Stimulated activated effector memory CD8-positive, alpha-beta T cell treated with anti-CD3 and anti-CD28 coated beads, Interleukin-12 subunit alpha, Interleukin-12 subunit beta, amount 100 ng/mL, for 72 hours (primary cell): ENCODE measurements around the gene AHDC1.

Experiments used
- ATAC-seq: fragments of 150-1000 bp; cut with Tn5 transposase; 2 replicates; pipeline ENCODE4 v1.10.0; 2021
- DNase-seq, 2 donors: peaks; one replicate each; pipeline ENCODE4 v3.0.0; 2021 to 2022; ENCODE audit warnings: low spot score in 2 of 2
- H3K27ac Mint-ChIP-seq: one replicate; pipeline ENCODE4 v1.8.0; 2022; ENCODE audit warnings: mild to moderate bottlenecking, mixed read lengths
- H3K36me3 Mint-ChIP-seq: one replicate; pipeline ENCODE4 v1.8.0; 2022; ENCODE audit warnings: mild to moderate bottlenecking, mixed read lengths
- H3K4me1 Mint-ChIP-seq: one replicate; pipeline ENCODE4 v1.8.0; 2022; ENCODE audit warnings: mixed read lengths
- H3K4me3 Mint-ChIP-seq: one replicate; pipeline ENCODE4 v1.8.0; 2022; ENCODE audit warnings: mild to moderate bottlenecking, mixed read lengths
- H3K9me3 Mint-ChIP-seq: one replicate; pipeline ENCODE4 v1.8.0; 2022; ENCODE audit warnings: mixed read lengths

Gene AHDC1

DNA sequence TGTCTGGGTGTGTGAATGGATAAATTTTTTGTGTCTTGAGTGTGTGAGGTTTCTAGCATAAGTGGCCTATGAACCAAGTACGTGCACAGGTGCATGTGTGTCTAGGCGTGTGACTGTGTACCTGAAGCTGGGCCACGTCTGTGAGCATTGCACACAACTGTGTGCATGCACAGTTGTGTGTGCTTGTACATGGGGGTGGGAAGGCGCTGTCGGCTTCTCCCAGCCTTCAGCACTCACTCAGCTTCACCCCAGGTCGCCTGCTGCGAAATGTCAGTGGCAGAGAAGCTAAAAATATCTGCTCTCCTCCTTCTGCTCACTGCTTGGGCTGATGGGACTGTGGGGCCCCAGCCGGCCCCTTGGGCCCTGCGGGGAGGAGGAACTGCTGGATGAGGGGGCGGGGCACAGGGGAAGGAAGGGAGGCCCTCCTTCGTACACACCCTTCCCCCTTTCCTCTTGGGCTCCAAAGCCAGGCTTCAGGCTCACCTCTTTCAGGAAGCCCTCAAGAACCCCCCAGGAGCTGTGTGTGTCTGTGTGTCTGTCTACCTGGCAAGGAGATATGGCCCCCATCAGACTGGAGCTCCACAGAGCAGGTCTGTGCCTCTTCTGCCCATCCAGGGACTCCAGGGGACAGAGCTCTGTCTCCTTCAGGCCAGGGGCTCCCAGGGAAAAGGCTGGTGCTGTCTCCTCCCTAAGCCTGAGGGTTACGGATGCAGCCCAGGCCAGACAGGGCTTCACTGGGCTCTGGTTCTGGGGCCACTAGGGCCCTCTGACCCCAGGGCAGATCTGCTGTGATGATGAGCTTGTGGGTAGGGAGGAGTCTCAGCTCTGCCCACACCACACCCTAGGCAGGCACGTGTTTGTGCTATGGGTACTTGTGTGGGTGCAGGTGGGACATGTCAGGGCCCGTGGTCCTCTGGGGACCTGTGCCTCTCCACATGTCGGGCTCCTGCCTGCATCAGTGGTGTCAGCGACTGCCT is 78.4 kb downstream of the AHDC1 start:
- no peaks in the 10 kb centered on the region for H3K9me3 Mint-ChIP-seq
- DNase-seq: peak in 1 of 2 donors; percentile 67
- peak; percentile 62 for ATAC-seq

DNA sequence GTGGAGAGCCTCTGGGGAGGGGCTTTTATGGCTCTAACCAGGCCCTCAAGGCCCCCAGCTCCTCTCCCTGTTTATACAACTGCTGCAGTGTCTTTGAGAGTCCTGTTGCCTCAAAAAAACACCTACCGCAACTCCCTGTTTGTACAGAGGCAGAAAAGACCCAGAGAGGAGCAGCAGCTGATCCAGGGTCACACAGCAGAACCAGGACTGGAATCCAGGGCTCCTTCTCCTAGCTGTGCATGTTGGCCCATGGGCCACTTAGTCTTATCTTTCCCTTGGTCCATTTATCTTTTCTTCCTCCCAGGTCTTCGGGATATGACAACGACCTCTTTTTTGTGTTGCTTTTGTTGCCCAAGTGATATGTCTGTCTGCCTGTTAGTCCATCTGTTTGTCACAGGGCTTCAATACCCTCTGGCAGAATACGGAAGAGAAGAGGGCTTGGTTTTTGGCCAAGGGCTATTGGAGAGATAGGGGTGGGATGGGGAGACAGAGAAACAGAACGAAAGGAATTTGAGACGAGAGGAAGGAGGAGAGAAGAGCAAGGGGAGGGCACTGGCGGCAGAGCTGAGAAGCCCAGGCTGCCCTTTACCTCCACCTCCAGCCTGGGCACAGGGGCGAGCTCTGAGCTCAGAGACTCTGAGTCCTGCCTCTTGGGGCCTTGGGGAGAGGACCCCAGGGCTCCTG is 80.5 kb downstream of the AHDC1 start:
- Mint-ChIP-seq H3K4me3 (peak overlapping the region; percentile 87), H3K4me1 (peaks cover 77% of the 10 kb centered on the region), H3K9me3 (no peaks in the 10 kb centered on the region), H3K36me3 (peaks cover 12% of the 10 kb centered on the region), H3K27ac (peak overlapping the region; percentile 92)
- DNase-seq (no peak), ATAC-seq (no peak)

More for the DNA sequence above, 78.4 kb downstream of the AHDC1 start:
- Mint-ChIP-seq H3K36me3 (peaks cover 18% of the 10 kb centered on the region), H3K27ac (peak overlapping the region; percentile 51), H3K4me1 (peaks cover 81% of the 10 kb centered on the region), H3K4me3 (peak overlapping the region; percentile 87)

DNA sequence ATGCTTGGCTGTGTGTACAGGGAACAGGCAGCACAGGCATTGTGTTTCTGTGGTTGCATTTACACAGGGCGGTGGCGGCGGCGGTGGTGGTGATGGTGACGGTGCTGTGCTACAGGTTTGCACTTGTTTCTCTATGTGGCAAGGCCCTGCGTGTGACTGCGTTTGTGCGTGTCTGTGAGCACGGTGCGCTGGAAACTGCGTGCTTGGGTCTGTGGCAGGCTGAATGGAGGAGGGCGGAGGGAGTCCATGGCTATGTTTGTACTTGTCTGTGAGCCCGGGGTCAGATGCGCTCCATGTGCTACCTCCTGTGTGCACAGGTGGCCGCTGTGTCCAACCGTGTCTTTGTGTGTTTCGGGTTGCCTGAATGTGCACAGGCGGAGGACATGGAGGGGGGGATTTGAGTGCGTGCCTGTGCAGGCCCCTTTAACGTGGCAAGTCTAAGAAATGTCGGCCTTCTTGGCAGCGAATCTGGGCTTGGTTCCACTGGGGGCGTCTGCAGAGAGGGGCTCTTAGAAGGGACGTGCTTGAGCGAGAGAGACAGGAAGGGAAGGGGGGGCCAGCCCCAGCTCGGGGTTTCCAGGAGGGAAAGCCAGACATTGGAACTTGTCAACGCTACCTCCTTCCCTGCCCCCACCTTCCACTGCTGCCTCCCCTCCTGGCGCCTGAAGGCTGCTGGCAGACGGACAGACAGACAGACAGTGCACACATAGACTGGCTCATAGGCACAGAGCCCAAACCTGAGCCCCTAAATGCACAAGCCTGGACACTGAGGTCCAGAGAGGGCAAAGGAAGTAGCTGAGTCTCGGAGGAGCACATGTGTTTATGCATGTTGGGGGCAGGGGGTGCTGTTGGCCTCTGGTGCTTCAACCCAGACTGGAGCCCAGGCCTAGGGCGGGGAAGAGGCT is 81.3 kb downstream of the AHDC1 start:
- Mint-ChIP-seq H3K4me3 (peak overlapping the region; percentile 87), H3K27ac (peak overlapping the region; percentile 92), H3K4me1 (peaks cover 73% of the 10 kb centered on the region), H3K9me3 (no peaks in the 10 kb centered on the region), H3K36me3 (peaks cover 12% of the 10 kb centered on the region)
- ATAC-seq (peak; percentile 71), DNase-seq (peak in 1 of 2 donors; percentile 72)

DNA sequence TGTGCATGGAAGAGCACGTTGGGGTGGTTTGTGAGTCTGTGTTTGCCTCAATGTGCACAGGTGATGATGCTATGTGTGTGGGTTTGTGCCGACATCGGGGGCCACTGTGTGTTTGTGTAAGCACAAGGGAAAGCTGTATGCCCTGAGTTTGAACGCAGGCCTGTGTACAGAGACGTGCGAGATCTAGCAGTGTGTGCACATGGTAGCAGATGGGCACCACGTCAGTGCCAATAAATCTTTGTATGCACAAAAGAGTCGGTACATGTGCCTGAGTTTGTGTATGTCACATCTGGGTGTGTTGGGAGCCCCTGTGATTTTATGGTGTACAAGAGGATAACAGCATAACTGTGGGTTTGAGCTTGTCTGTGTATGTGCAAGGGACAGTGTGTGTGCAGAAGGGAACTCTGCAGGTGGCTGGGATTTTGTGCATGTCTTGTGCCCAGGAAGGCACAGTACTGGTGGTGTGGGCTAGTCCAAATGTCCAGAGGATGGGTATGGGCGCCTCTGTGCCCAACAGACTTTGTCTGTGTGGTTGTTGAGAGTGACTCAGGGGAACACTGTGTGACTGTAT is 82.0 kb downstream of the AHDC1 start:
- H3K27ac Mint-ChIP-seq: peak overlapping the region; percentile 92
- H3K4me1 Mint-ChIP-seq: peaks cover 72% of the 10 kb centered on the region
- DNase-seq: no peak
- H3K36me3 Mint-ChIP-seq: peaks cover 12% of the 10 kb centered on the region
- H3K4me3 Mint-ChIP-seq: peak overlapping the region; percentile 87
- peak; percentile 6 for ATAC-seq
- no peaks in the 10 kb centered on the region for H3K9me3 Mint-ChIP-seq

DNA sequence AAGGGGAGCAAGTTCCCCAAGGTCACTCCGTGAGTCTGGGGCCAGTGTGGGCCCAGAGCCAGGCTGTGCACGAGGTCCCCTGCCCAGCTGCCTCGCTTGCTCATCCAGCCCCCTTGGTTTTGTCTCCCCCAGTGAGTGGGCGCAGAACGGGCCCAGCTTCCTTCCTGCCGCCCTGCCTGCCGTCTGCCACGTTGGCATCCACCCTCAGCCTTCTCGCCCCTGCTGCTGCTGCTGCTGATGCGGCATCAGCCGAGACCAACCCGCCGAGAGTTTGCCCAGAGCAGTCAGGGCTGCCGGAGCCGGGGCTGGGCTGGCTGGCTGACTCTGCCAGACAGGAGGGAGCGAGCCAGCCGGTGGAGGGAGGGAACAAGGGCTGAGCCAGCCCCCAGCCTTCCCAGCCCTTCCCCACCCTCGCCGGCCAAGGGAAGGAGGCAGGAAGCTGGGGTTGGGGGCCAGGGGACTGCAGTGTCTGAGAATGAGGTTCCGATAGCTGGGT is 82.6 kb downstream of the AHDC1 start:
- H3K27ac Mint-ChIP-seq: peak overlapping the region; percentile 92
- peaks cover 12% of the 10 kb centered on the region for H3K36me3 Mint-ChIP-seq
- ATAC-seq: peak; percentile 41
- DNase-seq: peak in 1 of 2 donors; percentile 69
- peak overlapping the region; percentile 87 for H3K4me3 Mint-ChIP-seq
- peaks cover 66% of the 10 kb centered on the region for H3K4me1 Mint-ChIP-seq
- no peaks in the 10 kb centered on the region for H3K9me3 Mint-ChIP-seq

DNA sequence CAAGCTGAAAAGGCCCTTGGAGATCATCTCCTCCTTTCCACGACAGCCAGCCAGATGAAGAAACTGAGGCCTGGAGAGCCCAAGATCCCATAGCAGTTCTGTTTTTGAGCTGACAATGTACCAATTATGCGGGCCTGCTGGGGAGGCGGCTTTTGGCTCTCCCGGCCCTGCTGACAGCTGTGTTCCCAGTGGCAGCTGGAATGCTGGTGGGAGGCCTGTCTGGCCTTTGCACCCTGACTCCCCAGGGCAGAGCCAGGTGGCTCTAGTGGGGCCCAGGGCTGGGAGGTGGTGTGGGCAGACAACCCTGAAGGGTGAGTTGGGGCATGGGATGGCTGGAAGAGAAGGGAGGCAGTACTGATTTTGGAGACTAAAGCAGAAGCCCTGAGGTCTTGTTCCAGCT is 83.3 kb downstream of the AHDC1 start:
- ATAC-seq (no peak), DNase-seq (no peak)
- H3K27ac Mint-ChIP-seq: peak overlapping the region; percentile 92
- peaks cover 59% of the 10 kb centered on the region for H3K4me1 Mint-ChIP-seq
- no peaks in the 10 kb centered on the region for H3K9me3 Mint-ChIP-seq
- peak overlapping the region; percentile 87 for H3K4me3 Mint-ChIP-seq
- H3K36me3 Mint-ChIP-seq: peaks cover 12% of the 10 kb centered on the region

DNA sequence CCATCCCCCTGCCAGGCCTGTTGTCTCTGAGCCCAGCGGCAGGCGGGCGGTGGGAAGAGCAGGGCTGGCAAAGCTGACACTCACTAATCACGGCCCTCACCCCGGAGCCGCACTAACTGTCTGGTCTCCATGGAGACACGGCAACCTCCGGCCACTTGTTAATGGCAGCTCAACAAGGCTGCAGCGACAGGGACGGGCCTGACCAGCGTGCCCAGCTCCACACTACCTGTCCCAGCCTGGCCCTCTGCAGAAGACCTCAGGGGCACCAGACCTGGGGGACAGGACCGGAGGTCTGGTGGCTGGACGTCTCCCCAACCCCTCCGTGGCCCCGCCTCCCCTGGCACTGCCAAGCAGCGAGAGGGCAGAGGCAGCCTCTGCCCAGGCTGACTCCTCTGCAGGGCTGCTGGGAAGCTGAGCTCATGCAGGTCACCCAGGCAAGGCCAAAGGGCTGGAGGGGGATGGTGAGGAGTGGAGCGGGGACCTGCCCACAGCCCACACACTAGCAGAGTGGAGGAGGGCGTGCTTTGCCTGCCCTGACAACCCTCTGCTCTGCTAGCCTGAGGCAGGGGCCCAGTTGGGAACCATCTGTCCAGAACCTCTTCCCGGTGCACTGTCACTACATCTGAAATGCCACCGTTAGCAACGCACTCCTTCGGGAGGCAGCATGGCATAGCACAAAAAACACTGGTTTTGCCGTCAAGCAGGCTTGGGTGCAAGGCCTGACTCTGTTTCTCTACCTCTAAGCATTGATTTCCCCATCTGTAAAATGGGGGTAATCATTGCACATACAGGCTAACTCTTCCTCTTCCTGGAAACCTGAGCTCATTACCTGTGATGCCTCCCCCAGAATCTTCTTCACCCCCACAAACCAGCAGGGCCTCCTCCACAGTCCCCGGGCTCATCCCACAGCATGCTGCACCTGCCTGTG is 84.3 kb downstream of the AHDC1 start:
- Mint-ChIP-seq H3K36me3 (peaks cover 12% of the 10 kb centered on the region), H3K4me1 (peaks cover 48% of the 10 kb centered on the region), H3K4me3 (no peak overlapping the region), H3K27ac (peak overlapping the region; percentile 92), H3K9me3 (no peaks in the 10 kb centered on the region)
- no peak for DNase-seq
- ATAC-seq: no peak

DNA sequence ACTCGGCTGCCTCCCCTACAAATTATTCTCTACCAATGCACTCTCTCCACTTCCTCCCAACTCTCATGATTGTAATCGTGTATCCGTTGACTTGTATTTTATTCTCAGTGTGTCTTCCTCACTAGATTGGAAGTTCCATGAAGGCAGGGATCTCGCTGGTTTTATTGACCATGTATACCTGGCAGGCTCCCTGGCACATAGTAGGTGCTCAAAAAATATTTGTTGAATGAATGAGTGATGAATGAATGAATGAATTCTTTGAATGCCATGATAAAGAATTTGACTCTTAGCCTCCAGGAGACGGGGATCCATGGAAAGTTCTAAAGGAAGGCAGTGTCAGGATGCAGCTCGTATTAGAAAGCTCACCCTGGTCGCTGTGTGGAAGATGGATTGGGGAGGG is 85.1 kb downstream of the AHDC1 start:
- Mint-ChIP-seq H3K27ac (no peak overlapping the region), H3K4me1 (peaks cover 41% of the 10 kb centered on the region), H3K4me3 (no peak overlapping the region), H3K9me3 (no peaks in the 10 kb centered on the region), H3K36me3 (peaks cover 12% of the 10 kb centered on the region)
- DNase-seq (no peak), ATAC-seq (no peak)

DNA sequence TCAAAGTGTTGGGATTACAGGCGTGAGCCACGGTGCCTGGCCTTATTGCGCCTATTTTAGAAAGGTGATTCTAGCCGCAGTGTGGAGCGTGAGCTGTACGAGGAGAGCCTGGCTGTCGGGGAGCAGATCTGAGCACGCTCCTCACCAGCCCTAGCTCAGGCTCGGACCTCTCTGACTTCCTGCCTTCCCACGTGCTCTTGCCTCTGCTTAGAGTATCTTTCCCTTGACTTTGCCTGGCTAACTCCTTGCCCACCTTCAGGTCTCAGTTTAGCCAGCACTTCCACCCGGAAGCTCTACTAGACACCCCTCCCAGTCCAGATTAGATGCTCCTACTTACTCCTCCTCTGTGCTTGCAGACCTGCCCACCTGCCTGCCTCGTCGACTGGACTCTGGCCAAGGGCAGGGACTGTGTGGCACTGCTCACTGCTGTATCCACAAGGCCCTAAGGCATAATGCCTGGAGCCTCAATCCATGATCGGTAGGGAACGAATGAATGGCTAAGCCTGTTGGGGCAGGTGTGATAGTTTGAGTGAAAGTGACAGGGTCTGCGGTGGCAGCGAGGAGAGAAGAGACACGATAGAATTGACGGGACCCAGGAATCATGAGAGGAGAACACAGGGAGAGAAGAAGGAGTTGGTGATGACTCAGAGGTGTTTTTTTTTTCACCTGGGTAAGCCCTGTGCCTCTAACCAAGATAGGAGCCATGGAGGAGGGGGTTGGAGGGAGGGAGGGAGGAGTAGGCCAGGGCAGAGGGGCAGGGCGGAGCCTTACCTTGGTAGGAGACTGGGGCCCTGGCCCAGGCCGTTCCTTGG is 85.8 kb downstream of the AHDC1 start:
- Mint-ChIP-seq H3K9me3 (no peaks in the 10 kb centered on the region), H3K4me3 (no peak overlapping the region), H3K36me3 (peaks cover 12% of the 10 kb centered on the region), H3K4me1 (peaks cover 34% of the 10 kb centered on the region), H3K27ac (peak overlapping the region; percentile 57)
- DNase-seq: no peak
- ATAC-seq: no peak

DNA sequence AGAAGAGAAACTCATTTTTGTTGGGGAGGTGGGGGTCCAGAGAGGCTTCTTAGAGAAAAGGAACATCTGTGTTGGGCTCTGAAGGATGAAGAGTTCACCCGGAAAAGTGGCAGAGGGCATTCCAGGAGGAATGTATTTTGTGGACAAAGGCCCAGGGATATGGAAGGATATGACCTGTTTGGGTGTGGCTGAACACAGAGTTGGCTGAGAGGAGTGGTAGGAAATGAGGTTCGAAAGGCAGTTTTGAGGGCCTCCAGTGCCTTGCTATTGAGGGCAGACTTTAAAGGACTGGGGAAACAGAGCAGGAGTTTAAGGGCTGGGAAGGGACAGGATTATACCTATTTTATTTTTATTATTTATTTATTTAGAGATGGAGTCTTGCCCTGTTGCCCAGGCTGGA is 86.6 kb downstream of the AHDC1 start:
- ATAC-seq: no peak
- Mint-ChIP-seq H3K4me1 (peaks cover 26% of the 10 kb centered on the region), H3K36me3 (peaks cover 8% of the 10 kb centered on the region), H3K9me3 (no peaks in the 10 kb centered on the region), H3K4me3 (no peak overlapping the region), H3K27ac (no peak overlapping the region)
- DNase-seq: no peak

DNA sequence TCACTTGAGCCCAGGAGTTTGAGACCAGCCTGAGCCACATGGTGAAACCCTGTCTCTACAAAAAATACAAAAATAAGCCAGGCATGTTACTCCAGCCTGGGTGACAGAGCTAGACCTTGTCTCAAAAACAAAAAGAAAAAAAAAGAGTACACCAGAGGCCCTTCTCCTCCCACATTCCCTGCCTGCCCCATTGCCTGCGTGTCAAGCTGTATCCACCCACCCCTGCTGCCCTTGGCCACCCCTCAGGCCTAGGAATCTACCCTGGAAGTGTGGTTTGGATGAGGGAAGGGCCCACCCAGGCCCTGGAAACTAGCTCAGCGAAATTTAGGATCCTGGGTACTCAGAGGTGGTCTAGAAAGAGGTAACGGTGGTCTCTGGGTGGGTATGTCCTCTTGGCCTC is 88.3 kb downstream of the AHDC1 start:
- no peak for DNase-seq
- no peak for ATAC-seq
- Mint-ChIP-seq H3K4me1 (peaks cover 9% of the 10 kb centered on the region), H3K27ac (peak overlapping the region; percentile 88), H3K9me3 (no peaks in the 10 kb centered on the region), H3K4me3 (no peak overlapping the region), H3K36me3 (no peaks in the 10 kb centered on the region)

DNA sequence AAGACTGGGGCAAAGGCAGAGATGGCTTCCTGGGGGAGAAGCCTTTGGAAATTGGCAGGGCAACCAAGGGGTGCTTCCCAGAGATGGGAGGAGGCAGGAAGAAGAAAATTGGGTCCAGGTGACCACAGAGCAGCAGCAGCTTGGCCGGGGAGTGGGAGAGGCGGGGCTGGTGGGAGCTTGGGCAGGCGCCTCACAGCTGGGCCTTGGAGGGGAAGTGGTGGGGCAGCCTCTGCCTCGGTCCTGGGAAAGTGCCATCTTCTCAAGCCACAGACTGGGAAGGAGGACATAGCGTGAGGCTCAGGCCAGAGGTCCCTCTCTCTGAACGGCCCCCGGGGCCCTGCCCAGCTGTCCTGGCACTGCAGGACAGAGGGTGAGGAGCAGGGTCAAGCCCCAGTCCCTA is 90.0 kb downstream of the AHDC1 start:
- DNase-seq (no peak), ATAC-seq (no peak)
- Mint-ChIP-seq H3K36me3 (no peaks in the 10 kb centered on the region), H3K4me1 (no peaks in the 10 kb centered on the region), H3K27ac (peak overlapping the region; percentile 65), H3K9me3 (no peaks in the 10 kb centered on the region), H3K4me3 (no peak overlapping the region)

DNA sequence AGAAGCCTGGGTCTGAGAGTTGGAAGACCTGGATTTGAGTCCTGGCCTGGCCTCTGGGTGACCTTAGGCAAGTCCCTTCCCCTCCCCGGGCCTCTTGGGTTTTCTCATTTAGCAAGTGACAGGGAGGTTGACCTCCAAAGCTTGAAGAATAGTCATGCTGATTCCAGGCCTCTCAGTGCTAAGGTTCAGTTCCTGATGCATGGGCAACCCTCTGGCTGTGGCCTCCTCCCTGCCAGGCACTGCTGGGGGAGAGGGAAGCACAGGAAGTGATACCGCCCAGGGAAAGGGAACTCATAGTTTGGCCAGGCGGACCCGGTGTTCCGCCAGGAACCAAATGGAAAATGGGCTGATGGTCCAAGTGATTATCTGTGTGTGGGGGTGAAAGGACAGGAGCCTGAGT is 90.4 kb downstream of the AHDC1 start:
- ATAC-seq: no peak
- Mint-ChIP-seq H3K36me3 (no peaks in the 10 kb centered on the region), H3K4me3 (no peak overlapping the region), H3K27ac (peak overlapping the region; percentile 65), H3K9me3 (no peaks in the 10 kb centered on the region), H3K4me1 (no peaks in the 10 kb centered on the region)
- DNase-seq: no peak
